ENCODE data around the gene NAT8L. TPM values are rescaled to one million over a fixed set of nuclear protein-coding genes. Genes with fewer than 3 reads are reported as not detected.

The NAT8L gene
- total RNA-seq, 2 experiments from 2014 or later = 0.21 to 0.32 TPM

DNA sequence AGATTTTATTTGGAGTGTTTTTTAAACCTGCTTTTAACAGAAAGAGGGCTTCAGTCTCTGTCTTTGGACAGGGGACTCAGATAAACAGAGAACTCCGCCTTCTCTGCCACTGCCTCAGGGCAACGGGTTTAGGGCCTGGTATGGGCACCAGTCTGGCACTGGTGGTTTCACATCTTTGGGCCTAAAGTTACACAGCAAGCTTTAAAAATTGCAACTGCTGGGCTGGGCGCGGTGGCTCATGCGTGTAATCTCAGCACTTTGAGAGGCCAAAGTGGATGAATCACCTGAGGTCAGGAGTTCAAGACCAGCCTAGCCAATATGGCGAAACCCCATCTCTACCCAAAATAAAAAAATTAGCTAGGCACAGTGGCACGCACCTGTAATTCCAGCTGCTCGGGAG lies 10.3 kb upstream of the NAT8L start:
- no peaks in the 10 kb centered on the region for H3K9me3 Mint-ChIP-seq
- no peak overlapping the region for H3K4me3 Mint-ChIP-seq
- no peak for DNase-seq
- H3K27ac Mint-ChIP-seq = no peak overlapping the region
- peaks cover 23% of the 10 kb centered on the region for H3K27me3 Mint-ChIP-seq (ENCODE audit: low read depth)
- CTCF ChIA-PET = no interaction called here
- no peaks in the 10 kb centered on the region for H3K36me3 Mint-ChIP-seq (ENCODE audit: low read depth)
- intact Hi-C loops (cut with micrococcal nuclease) = no loop called here
- no peaks in the 10 kb centered on the region for H3K4me1 Mint-ChIP-seq (ENCODE audit: low read depth)

GRCh38 chr4:2049381-2049780 lies 9.7 kb upstream of the NAT8L start:
- Mint-ChIP-seq H3K36me3 (ENCODE audit: low read depth) (no peaks in the 10 kb centered on the region), H3K4me3 (no peak overlapping the region), H3K9me3 (no peaks in the 10 kb centered on the region), H3K27me3 (ENCODE audit: low read depth) (peaks cover 27% of the 10 kb centered on the region), H3K4me1 (ENCODE audit: low read depth) (no peaks in the 10 kb centered on the region), H3K27ac (no peak overlapping the region)
- no peak for DNase-seq
- CTCF ChIA-PET = no interaction called here
- intact Hi-C loops (cut with micrococcal nuclease) = no loop called here

DNA sequence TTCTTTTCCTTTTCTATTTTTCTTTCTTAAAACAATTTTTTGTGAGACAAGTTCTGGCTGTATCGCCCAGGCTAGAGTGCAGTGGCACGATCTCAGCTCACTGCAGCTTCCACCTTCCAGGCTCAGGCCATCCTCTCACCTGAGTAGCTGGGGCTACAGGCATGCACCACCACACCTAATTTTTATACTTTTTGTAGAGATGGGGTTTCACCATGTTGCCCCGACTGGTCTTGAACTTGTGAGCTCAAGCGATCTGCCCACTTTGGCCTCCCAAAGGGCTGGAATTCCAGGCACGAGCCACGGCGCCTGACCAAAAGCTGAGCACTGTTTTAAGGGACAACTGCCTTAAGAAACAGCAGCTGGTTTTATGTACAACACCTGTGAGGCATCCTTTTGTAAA lies 9.3 kb upstream of the NAT8L start:
- DNase-seq = no peak
- H3K4me3 Mint-ChIP-seq = no peak overlapping the region
- H3K4me1 Mint-ChIP-seq (ENCODE audit: low read depth) = no peaks in the 10 kb centered on the region
- intact Hi-C loops (cut with micrococcal nuclease) = no loop called here
- no peaks in the 10 kb centered on the region for H3K9me3 Mint-ChIP-seq
- CTCF ChIA-PET = no interaction called here
- H3K27me3 Mint-ChIP-seq (ENCODE audit: low read depth) = peaks cover 27% of the 10 kb centered on the region
- no peaks in the 10 kb centered on the region for H3K36me3 Mint-ChIP-seq (ENCODE audit: low read depth)
- H3K27ac Mint-ChIP-seq = no peak overlapping the region

DNA sequence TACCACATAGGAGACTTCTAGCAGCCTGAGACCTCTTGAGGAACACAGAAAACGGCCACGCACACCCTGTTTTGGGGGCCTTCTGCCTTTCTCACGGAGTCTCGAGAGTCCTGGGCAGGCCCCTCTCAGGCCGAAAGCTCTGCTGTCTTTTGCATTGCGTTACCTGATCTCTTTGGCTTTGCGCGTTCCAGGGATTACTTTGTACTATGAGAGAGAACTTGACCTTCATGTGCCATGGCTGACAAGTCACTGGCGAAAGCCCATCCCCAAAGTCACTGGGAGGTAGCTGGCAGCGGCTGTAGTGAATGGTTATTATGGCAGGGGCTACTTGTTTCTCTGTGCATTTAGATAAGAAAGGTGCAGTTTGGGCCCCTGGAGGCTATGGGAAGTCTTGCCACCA lies 8.0 kb upstream of the NAT8L start:
- CTCF ChIA-PET = interaction anchor here (0.6 kb wide), 1 partner anchor 358 kb away, joined by 3 read pairs; no protein-coding TSS in a partner anchor
- H3K27ac Mint-ChIP-seq = no peak overlapping the region
- no peaks in the 10 kb centered on the region for H3K4me1 Mint-ChIP-seq (ENCODE audit: low read depth)
- H3K9me3 Mint-ChIP-seq = no peaks in the 10 kb centered on the region
- H3K36me3 Mint-ChIP-seq (ENCODE audit: low read depth) = no peaks in the 10 kb centered on the region
- peaks cover 30% of the 10 kb centered on the region for H3K27me3 Mint-ChIP-seq (ENCODE audit: low read depth)
- H3K4me3 Mint-ChIP-seq = no peak overlapping the region
- no peak for DNase-seq
- intact Hi-C loops (cut with micrococcal nuclease) = no loop called here

DNA sequence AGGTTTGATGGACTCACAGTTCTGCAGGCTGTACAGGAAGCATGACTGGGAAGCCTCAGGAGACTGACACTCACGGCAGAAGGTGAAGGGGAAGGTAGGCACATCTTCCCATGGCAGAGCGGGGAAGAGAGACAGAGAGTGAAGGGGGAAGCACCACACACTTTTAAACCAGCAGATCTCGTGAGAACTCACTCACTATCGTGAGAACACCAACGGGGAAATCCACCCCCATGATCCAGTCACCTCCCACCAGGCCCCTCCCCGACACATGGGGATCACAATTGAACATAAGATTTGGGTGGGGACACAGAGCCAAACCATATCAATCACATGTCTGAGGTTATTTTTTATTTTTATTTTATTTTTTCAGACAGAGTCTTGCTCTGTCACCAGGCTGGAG lies 4.9 kb upstream of the NAT8L start:
- Mint-ChIP-seq H3K9me3 (no peaks in the 10 kb centered on the region), H3K4me1 (ENCODE audit: low read depth) (no peaks in the 10 kb centered on the region), H3K4me3 (no peak overlapping the region), H3K27ac (no peak overlapping the region), H3K27me3 (ENCODE audit: low read depth) (peaks cover 37% of the 10 kb centered on the region), H3K36me3 (ENCODE audit: low read depth) (no peaks in the 10 kb centered on the region)
- intact Hi-C loops (cut with micrococcal nuclease) = no loop called here
- CTCF ChIA-PET = no interaction called here
- DNase-seq = no peak

GRCh38 chr4:2057382-2058065 lies 1.6 kb upstream of the NAT8L start:
- Mint-ChIP-seq H3K36me3 (ENCODE audit: low read depth) (no peaks in the 10 kb centered on the region), H3K27me3 (ENCODE audit: low read depth) (peaks cover 32% of the 10 kb centered on the region), H3K4me3 (peak overlapping the region; percentile 32), H3K4me1 (ENCODE audit: low read depth) (no peaks in the 10 kb centered on the region), H3K27ac (no peak overlapping the region), H3K9me3 (no peaks in the 10 kb centered on the region)
- CTCF ChIA-PET = interaction anchor here (0.7 kb wide), 1 partner anchor 364 kb away, joined by 3 read pairs; no protein-coding TSS in a partner anchor
- intact Hi-C loops (cut with micrococcal nuclease) = no loop called here
- no peak for DNase-seq

GRCh38 chr4:2058264-2059045 lies 672 bp upstream of the NAT8L start:
- Mint-ChIP-seq H3K36me3 (ENCODE audit: low read depth) (no peaks in the 10 kb centered on the region), H3K27me3 (ENCODE audit: low read depth) (peaks cover 32% of the 10 kb centered on the region), H3K9me3 (no peaks in the 10 kb centered on the region), H3K4me3 (no peak overlapping the region), H3K27ac (no peak overlapping the region), H3K4me1 (ENCODE audit: low read depth) (no peaks in the 10 kb centered on the region)
- intact Hi-C loops (cut with micrococcal nuclease) = no loop called here
- CTCF ChIA-PET = no interaction called here
- DNase-seq = no peak

DNA sequence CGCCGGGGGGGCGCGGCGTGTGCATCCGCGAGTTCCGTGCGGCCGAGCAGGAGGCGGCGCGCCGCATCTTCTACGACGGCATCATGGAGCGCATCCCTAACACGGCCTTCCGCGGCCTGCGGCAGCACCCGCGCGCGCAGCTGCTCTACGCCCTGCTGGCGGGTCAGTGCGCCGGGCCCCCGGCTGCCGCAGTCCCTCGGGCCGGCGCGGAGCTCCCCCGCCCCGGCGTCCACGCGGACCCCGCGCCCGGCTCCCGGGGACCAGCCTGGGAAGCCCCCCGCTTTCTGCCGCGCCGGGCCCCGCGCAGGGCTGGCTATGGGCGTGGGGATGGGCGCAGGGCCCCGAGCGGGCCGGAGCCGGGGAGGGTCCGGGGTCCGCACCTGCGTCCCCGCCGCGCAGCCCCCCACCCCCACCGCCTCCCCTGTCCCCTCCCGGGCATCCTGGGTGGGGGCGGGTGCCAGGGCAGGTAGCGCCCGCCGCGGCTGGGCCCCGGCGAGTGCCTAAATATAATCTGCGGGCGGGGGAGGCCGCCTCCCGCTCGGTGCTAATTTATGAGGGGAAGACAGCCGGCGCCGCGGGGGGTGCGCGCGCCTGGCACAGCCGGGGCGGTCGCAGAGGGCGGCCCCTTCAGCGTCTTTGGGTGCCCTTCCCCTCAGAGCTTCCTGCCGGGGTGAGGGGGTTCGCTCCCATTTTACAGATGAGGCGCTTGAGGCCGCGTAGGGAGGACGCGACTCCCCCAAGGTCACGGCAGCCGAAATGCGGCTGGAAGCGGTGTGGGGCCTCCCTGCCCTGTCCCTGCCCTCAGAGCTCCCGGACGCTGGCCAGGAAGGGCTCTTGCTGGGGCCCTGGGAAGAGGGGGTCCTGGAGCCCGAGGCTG lies 837 bp downstream of the NAT8L start:
- no peak overlapping the region for H3K27ac Mint-ChIP-seq
- DNase-seq = no peak
- intact Hi-C loops (cut with micrococcal nuclease) = no loop called here
- no peaks in the 10 kb centered on the region for H3K9me3 Mint-ChIP-seq
- H3K4me1 Mint-ChIP-seq (ENCODE audit: low read depth) = no peaks in the 10 kb centered on the region
- CTCF ChIA-PET = no interaction called here
- H3K27me3 Mint-ChIP-seq (ENCODE audit: low read depth) = peaks cover 26% of the 10 kb centered on the region
- no peak overlapping the region for H3K4me3 Mint-ChIP-seq
- H3K36me3 Mint-ChIP-seq (ENCODE audit: low read depth) = no peaks in the 10 kb centered on the region

DNA sequence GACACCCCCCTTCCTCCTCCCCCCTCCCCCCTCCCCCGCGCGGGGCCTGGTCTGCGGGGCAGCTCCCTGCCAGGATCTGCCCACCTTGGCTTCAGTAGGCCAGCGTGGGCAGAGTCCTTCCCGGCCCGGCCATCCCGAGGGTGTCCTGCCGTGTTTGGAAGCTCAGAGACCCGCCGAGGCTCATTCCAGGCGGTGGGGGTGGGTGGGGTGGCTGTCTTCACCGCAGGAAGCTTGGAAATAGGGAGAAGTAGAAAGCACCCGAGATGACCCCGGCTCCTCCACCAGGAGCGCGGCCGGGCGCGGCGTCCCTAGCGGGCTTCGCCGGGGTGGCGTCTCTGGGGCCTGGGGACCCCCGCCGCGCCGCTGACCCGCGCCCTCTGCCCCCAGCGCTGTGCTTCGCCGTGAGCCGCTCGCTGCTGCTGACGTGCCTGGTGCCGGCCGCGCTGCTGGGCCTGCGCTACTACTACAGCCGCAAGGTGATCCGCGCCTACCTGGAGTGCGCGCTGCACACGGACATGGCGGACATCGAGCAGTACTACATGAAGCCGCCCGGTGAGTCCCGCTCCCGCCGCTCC lies 1.6 kb downstream of the NAT8L start:
- H3K27me3 Mint-ChIP-seq (ENCODE audit: low read depth) = peaks cover 22% of the 10 kb centered on the region
- no peaks in the 10 kb centered on the region for H3K9me3 Mint-ChIP-seq
- CTCF ChIA-PET = no interaction called here
- no peak for DNase-seq
- intact Hi-C loops (cut with micrococcal nuclease) = no loop called here
- no peak overlapping the region for H3K27ac Mint-ChIP-seq
- H3K36me3 Mint-ChIP-seq (ENCODE audit: low read depth) = no peaks in the 10 kb centered on the region
- H3K4me1 Mint-ChIP-seq (ENCODE audit: low read depth) = no peaks in the 10 kb centered on the region
- no peak overlapping the region for H3K4me3 Mint-ChIP-seq

DNA sequence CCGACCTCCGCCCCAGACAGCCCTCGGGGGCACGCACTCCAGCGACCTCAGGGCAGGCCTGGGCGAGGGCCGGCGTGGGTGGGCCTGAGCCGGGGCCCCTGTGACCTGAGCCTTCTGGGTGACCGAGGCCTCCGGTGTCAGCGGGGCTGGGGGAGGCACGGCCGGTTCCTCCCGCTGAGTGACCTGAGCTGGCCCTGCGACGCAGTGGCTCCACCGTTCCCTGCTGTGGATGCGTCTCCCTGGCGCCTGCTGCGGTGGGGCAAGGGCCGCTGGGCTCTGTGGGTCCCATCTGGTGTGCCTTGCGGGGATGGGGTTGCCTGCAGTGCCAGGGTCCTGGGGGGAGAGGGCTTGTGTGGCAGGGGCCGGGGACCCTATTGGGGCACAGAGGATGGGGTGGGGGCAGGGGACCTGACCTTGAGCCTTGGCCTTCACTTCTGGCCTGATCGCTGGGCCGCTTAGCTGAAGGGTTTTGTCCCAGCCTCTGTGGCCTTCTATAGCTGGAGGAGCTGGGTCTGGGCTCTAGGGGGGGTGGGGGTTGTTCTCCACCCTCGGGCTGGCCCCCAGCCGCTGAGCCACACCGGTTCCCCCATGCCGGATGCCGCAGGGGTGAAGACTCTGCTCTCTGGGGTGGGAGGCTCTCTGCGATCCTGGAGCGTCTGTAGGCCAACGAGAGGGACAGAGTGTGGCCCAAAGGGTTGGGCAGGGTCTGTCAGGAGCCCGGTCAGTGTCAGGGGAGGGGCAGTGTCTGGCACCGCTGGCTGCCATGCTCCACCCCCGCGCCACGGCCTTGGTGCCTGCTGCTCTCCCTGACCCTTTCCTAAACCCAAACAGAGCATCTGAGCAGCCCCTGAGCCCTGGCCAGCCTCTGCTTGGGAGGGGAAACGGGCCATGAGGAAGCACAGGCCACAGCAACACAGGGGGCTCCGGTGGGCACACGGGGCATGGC lies 2.3 kb downstream of the NAT8L start:
- intact Hi-C loops (cut with micrococcal nuclease) = no loop called here
- no peak overlapping the region for H3K4me3 Mint-ChIP-seq
- no peaks in the 10 kb centered on the region for H3K9me3 Mint-ChIP-seq
- DNase-seq = no peak
- H3K27ac Mint-ChIP-seq = no peak overlapping the region
- H3K36me3 Mint-ChIP-seq (ENCODE audit: low read depth) = no peaks in the 10 kb centered on the region
- CTCF ChIA-PET = interaction anchor here (0.5 kb wide), 1 partner anchor 117 kb away, joined by 3 read pairs; no protein-coding TSS in a partner anchor
- H3K4me1 Mint-ChIP-seq (ENCODE audit: low read depth) = no peaks in the 10 kb centered on the region
- peaks cover 17% of the 10 kb centered on the region for H3K27me3 Mint-ChIP-seq (ENCODE audit: low read depth)

DNA sequence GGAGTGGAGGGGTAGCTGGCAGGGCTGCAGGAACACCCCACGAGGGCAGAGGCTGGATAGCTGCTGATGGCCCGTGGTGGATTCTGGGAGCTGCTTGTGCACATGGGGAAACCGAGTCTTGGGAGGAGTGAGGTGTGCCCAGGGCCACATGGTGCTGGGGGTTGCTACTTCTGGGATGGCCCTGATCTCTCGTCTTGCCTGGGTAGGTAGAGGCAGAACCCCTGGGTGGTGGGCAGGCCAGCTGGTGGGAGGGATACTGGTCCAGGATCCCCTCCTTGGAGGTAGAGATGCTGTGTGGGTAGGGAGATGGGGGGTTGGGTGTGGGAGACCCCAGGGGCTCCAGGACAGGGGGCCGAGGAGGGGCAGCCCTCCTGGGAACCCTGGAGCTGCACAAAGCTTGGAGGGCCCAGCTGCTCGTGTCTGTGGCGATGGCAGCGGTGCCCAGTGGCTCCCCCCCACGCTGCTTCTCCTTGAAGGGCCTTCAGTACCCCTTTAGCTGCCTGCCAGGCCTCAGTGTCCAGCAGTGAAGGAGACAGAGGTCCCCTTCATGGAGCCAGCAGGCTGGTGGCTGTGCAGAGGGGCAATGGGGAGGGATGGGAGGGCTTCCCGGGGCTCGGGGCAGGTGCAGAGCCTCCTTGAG lies 3.2 kb downstream of the NAT8L start:
- H3K36me3 Mint-ChIP-seq (ENCODE audit: low read depth) = no peaks in the 10 kb centered on the region
- H3K27me3 Mint-ChIP-seq (ENCODE audit: low read depth) = peaks cover 10% of the 10 kb centered on the region
- no peak overlapping the region for H3K4me3 Mint-ChIP-seq
- no peak overlapping the region for H3K27ac Mint-ChIP-seq
- intact Hi-C loops (cut with micrococcal nuclease) = no loop called here
- CTCF ChIA-PET = interaction anchor here (0.5 to 1.6 kb wide), 2 partner anchors 27 to 116 kb away, joined by 3 read pairs; no protein-coding TSS in a partner anchor
- H3K4me1 Mint-ChIP-seq (ENCODE audit: low read depth) = no peaks in the 10 kb centered on the region
- no peaks in the 10 kb centered on the region for H3K9me3 Mint-ChIP-seq
- DNase-seq = no peak

All from activated naive CD4-positive, alpha-beta T cell treated with anti-CD3 and anti-CD28 coated beads for 36 hours (primary cell).